H1 (cell line): ENCODE measurements around the gene FGF19. TPM values are rescaled to one million over a fixed set of nuclear protein-coding genes. Genes with fewer than 3 reads are reported as not detected.

ENCODE experiments used
- CTCF ChIA-PET: fragments of 300-600 bp; sonication (Branson Sonifier 250); formaldehyde crosslinking; loops from one replicate; lab custom pipeline; 2021; ENCODE audit not compliant: partially characterized antibody; lab: Charles Lee
- POLR2A ChIA-PET: fragments of 300-600 bp; sonication (Branson Sonifier 250); formaldehyde crosslinking; loops from one replicate; lab custom pipeline; 2021; ENCODE audit warnings: inconsistent platforms; ENCODE audit not compliant: partially characterized antibody; lab: Charles Lee
- DNase-seq, 2 experiments: peaks; one replicate each; pipeline versions ENCODE4 v3.0.0 to v3.0.0-alpha.2; 2010 to 2022; ENCODE audit warnings: low spot score in 2 of 2, low read depth in 1 of 2, mixed read lengths in 1 of 2
- FAIRE-seq: peaks from 2 replicates; lab custom pipeline; 2011; peaks lifted over from hg19 to GRCh38; lab: Jason Lieb, UNC
- H2AFZ ChIP-seq: 2 replicates; pipeline ENCODE4 v1.8.1; 2012; ENCODE audit warnings: low read length, inconsistent platforms
- H2AK5ac ChIP-seq: 2 replicates; pipeline ENCODE4 v1.6.1; 2013; ENCODE audit warnings: low read depth, low read length
- H2BK120ac ChIP-seq: replicated peaks from 2 replicates; pipeline ENCODE3; 2013; ENCODE audit warnings: low read depth, low read length, inconsistent platforms
- H2BK12ac ChIP-seq: 2 replicates; pipeline ENCODE4 v1.6.1; 2013; ENCODE audit warnings: low read depth, low read length
- H2BK15ac ChIP-seq: 2 replicates; pipeline ENCODE4 v1.6.1; 2013; ENCODE audit warnings: low read length
- H2BK20ac ChIP-seq: 2 replicates; pipeline ENCODE4 v1.6.1; 2013; ENCODE audit warnings: low read length
- H2BK5ac ChIP-seq: 2 replicates; pipeline ENCODE4 v1.6.1; 2013; ENCODE audit warnings: low read depth, low read length
- H3K14ac ChIP-seq: 2 replicates; pipeline ENCODE4 v1.6.1; 2013; ENCODE audit warnings: inconsistent platforms; ENCODE audit not compliant: insufficient read length
- H3K18ac ChIP-seq: 2 replicates; pipeline ENCODE4 v1.6.1; 2013; ENCODE audit warnings: low read length; ENCODE audit errors: extremely low read depth
- H3K23ac ChIP-seq: 2 replicates; pipeline ENCODE4 v1.6.1; 2013; ENCODE audit warnings: inconsistent platforms; ENCODE audit not compliant: insufficient read length
- H3K23me2 ChIP-seq: 2 replicates; pipeline ENCODE4 v1.6.1; 2013; ENCODE audit warnings: low read depth, low read length
- H3K27ac ChIP-seq: 2 replicates; pipeline ENCODE4 v1.6.1; 2011; ENCODE audit warnings: low read depth, low read length, inconsistent platforms
- H3K27me3 ChIP-seq, 4 experiments: replicated peaks in 1 of 4; 1 replicate in 1 of 4; 2 replicates in 3 of 4; pipeline versions ENCODE4 v1.6.1 to v1.8.1; 2011 to 2013; ENCODE audit warnings: low read length in 3 of 4, mild to moderate bottlenecking in 3 of 4, inconsistent platforms in 2 of 4, mixed read lengths in 2 of 4, moderate library complexity in 1 of 4; ENCODE audit not compliant: control insufficient read depth in 3 of 4, insufficient read depth in 3 of 4; ENCODE audit errors: extremely low read depth in 1 of 4
- H3K36me3 ChIP-seq, 4 experiments: 2 replicates each; pipeline versions ENCODE4 v1.6.1 to v1.8.1; 2011 to 2013; ENCODE audit warnings: mild to moderate bottlenecking in 4 of 4, low read length in 3 of 4, moderate library complexity in 2 of 4, control low read depth in 1 of 4, inconsistent platforms in 1 of 4; ENCODE audit not compliant: insufficient read depth in 4 of 4, control insufficient read depth in 2 of 4
- H3K4ac ChIP-seq: replicated peaks from 2 replicates; pipeline ENCODE3; 2013; ENCODE audit warnings: low read length, low read depth, mixed read lengths, inconsistent platforms; ENCODE audit not compliant: insufficient read length
- H3K4me1 ChIP-seq, 4 experiments: replicated peaks in 1 of 4; 1 replicate in 1 of 4; 2 replicates in 3 of 4; pipeline versions ENCODE4 v1.6.1 to v1.8.1; 2011 to 2013; ENCODE audit warnings: low read length in 3 of 4, inconsistent platforms in 2 of 4, mixed read lengths in 1 of 4; ENCODE audit not compliant: insufficient read depth in 4 of 4, control insufficient read depth in 3 of 4
- H3K4me2 ChIP-seq, 2 experiments: 2 replicates each; pipeline versions ENCODE4 v1.6.1 to v1.8.1; 2011 to 2013; ENCODE audit warnings: low read depth in 2 of 2, low read length in 2 of 2, control low read depth in 1 of 2, inconsistent platforms in 1 of 2, mild to moderate bottlenecking in 1 of 2; ENCODE audit not compliant: insufficient read depth in 1 of 2
- H3K4me3 ChIP-seq, 4 experiments: fragments of 200-600, 300-600 bp in 1 of 4; sonication (generic), shearing (Covaris generic), sonication (Bioruptor Twin) in 1 of 4; 2 replicates each; pipeline versions ENCODE4 v1.5.1 to v1.8.1; 2011 to 2016; ENCODE audit warnings: low read length in 4 of 4, low read depth in 3 of 4, control low read depth in 2 of 4, inconsistent platforms in 2 of 4, mild to moderate bottlenecking in 2 of 4, mixed read lengths in 1 of 4, moderate library complexity in 1 of 4; ENCODE audit not compliant: insufficient read depth in 2 of 4; ENCODE audit errors: extremely low read depth in 1 of 4
- H3K56ac ChIP-seq: replicated peaks from 2 replicates; pipeline ENCODE3; 2013; ENCODE audit warnings: low read depth, mild to moderate bottlenecking, mixed read lengths, low read length, inconsistent platforms; ENCODE audit not compliant: insufficient read length
- H3K79me1 ChIP-seq: 2 replicates; pipeline ENCODE4 v1.6.1; 2013; ENCODE audit warnings: low read depth, low read length, control low read depth
- H3K79me2 ChIP-seq, 2 experiments: 2 replicates each; pipeline versions ENCODE4 v1.6.1 to v1.8.1; 2012 to 2013; ENCODE audit warnings: low read length in 2 of 2, mild to moderate bottlenecking in 2 of 2, inconsistent platforms in 1 of 2; ENCODE audit not compliant: insufficient read depth in 2 of 2, control insufficient read depth in 1 of 2
- H3K9ac ChIP-seq, 4 experiments: replicated peaks in 1 of 4; 1 replicate in 1 of 4; 2 replicates in 3 of 4; pipeline versions ENCODE4 v1.6.1 to v1.8.1; 2011 to 2013; ENCODE audit warnings: low read depth in 3 of 4, low read length in 3 of 4, control low read depth in 2 of 4, mild to moderate bottlenecking in 2 of 4, moderate library complexity in 2 of 4, inconsistent platforms in 1 of 4; ENCODE audit errors: extremely low read depth in 1 of 4
- H3K9me3 ChIP-seq, 2 experiments: 2 replicates each; pipeline versions ENCODE4 v1.6.1 to v1.8.1; 2012 to 2013; ENCODE audit warnings: mild to moderate bottlenecking in 2 of 2, moderate library complexity in 2 of 2, control low read depth in 1 of 2, inconsistent platforms in 1 of 2, low read depth in 1 of 2, low read length in 1 of 2, mixed read lengths in 1 of 2; ENCODE audit not compliant: insufficient read depth in 2 of 2
- H4K20me1 ChIP-seq, 2 experiments: replicated peaks in 1 of 2; 2 replicates each; pipeline versions ENCODE3 to v1.8.1; 2011 to 2013; ENCODE audit warnings: inconsistent platforms in 2 of 2, low read length in 2 of 2, mild to moderate bottlenecking in 1 of 2; ENCODE audit not compliant: insufficient read depth in 2 of 2, control insufficient read depth in 1 of 2
- H4K5ac ChIP-seq: 2 replicates; pipeline ENCODE4 v1.6.1; 2013; ENCODE audit warnings: low read length, low read depth, mixed read lengths, inconsistent platforms; ENCODE audit not compliant: insufficient read length
- H4K8ac ChIP-seq: 2 replicates; pipeline ENCODE4 v1.8.0; 2013; ENCODE audit warnings: mild to moderate bottlenecking, moderate library complexity, low read length, inconsistent platforms; ENCODE audit not compliant: insufficient read depth; ENCODE audit errors: extremely low read depth
- H4K91ac ChIP-seq: replicated peaks from 2 replicates; pipeline ENCODE3; 2013; ENCODE audit warnings: low read length, mixed read lengths, inconsistent platforms; ENCODE audit not compliant: insufficient read length
- HDAC6 ChIP-seq: IDR thresholded peaks from one replicate; pipeline ENCODE4 v1.7.1; 2012; ENCODE audit warnings: low read depth, mild to moderate bottlenecking, inconsistent platforms, low read length, moderate library complexity
- WGBS, 2 experiments: shearing (Covaris generic) in 1 of 2; methylation state at CpG; one replicate each; pipeline versions ENCODE4 v1.1.6 to v1.1.7; 2013 to 2015; ENCODE audit warnings: low lambda C conversion rate in 2 of 2, mixed read lengths in 2 of 2, inconsistent platforms in 1 of 2, low coverage in 1 of 2, missing lambda C conversion rate in 1 of 2; ENCODE audit not compliant: insufficient replicate concordance in 2 of 2, insufficient coverage in 1 of 2, insufficient read length in 1 of 2; ENCODE audit errors: extremely low coverage in 1 of 2, missing lambda C conversion rate in 1 of 2; 5-methylcytosine and 5-hydroxymethylcytosine counted together
- polyA plus RNA-seq, 7 experiments: library from polyadenylated mRNA; depleted of rRNA in 3 of 7; stranded (reverse) in 5 of 7; unstranded in 2 of 7; fragments of >200 nt in 5 of 7; fragments of 200-250 nt in 2 of 7; gene quantifications; 1 replicate in 5 of 7; 2 replicates in 1 of 7; 4 replicates in 1 of 7; pipeline versions ENCODE4 v1.2.1 to v1.2.3, GENCODE V29; 2011 to 2013; ENCODE audit warnings: missing spikeins in 2 of 7, mixed read lengths in 2 of 7
- total RNA-seq: library from RNA; stranded (reverse); fragmentation: NEBNext Ultra II Directional; extraction: Animal tissue kit (Norgen Biotek cat#: 25700); gene quantifications from 2 replicates; pipeline ENCODE4 v1.2.1, GENCODE V29; 2021

FGF19 gene
- total and polyA plus RNA-seq, 2 of the 8 experiments (the other 6 are each of a cell fraction or from before 2014, with no cell fraction given), result 9.6 to 14.8 TPM

GRCh38 chr11:69726481-69726880 lies 22.7 kb upstream of the FGF19 start:
- H4K5ac ChIP-seq, result no peak overlapping the region
- H3K56ac ChIP-seq, result no peak overlapping the region
- H4K8ac ChIP-seq, result no peak overlapping the region
- no peak overlapping the region for H3K18ac ChIP-seq
- CTCF ChIA-PET, result interaction anchor here (0.8 to 20.5 kb wide), 5 partner anchors 8 to 184 kb away, joined by 3 to 197 read pairs (median 3); no protein-coding TSS in a partner anchor
- H3K4me1 ChIP-seq, result no peaks in the 10 kb centered on the region
- FAIRE-seq, result no peak
- no peak overlapping the region for H3K27ac ChIP-seq
- POLR2A ChIA-PET, result no interaction called here
- no peak for DNase-seq
- no peaks in the 10 kb centered on the region for H3K23me2 ChIP-seq
- no peaks in the 10 kb centered on the region for H3K79me1 ChIP-seq
- no peak overlapping the region for H2BK15ac ChIP-seq
- H2AK5ac ChIP-seq, result no peak overlapping the region
- H3K23ac ChIP-seq, result no peak overlapping the region
- H2BK5ac ChIP-seq, result no peak overlapping the region
- H4K91ac ChIP-seq, result no peak overlapping the region
- no peak overlapping the region for H2BK20ac ChIP-seq
- H3K4me2 ChIP-seq, result no peak overlapping the region
- H2BK12ac ChIP-seq, result no peak overlapping the region
- H3K4ac ChIP-seq, result no peak overlapping the region
- H3K14ac ChIP-seq, result no peak overlapping the region
- no peaks in the 10 kb centered on the region for H3K79me2 ChIP-seq
- H3K27me3 ChIP-seq, result no peaks in the 10 kb centered on the region; a peak in 2 of 7 replicates
- WGBS, 2 experiments, result 86% methylated on average over 17 of the region's 18 CpGs; no CpG with 5 or more reads in 1 of the 2 experiments
- no peak for TF ChIP-seq HDAC6
- TF ChIP-seq, all 59 proteins: peak for 0
- Histone ChIP-seq H2BK120ac (no peak overlapping the region), H3K4me3 (no peak overlapping the region), H3K9me3 (no peaks in the 10 kb centered on the region), H3K36me3 (no peaks in the 10 kb centered on the region), H4K20me1 (no peaks in the 10 kb centered on the region), H2AFZ (no peak overlapping the region), H3K9ac (no peak overlapping the region)
